Measurements from ENCODE around the gene MTMR6. TPM values are rescaled to one million over a fixed set of nuclear protein-coding genes. Genes with fewer than 3 reads are reported as not detected.

Gene MTMR6
- total RNA-seq, 4 donors from 2014 or later = 10.6 to 15.9 (median 14.3) TPM

- no peak overlapping the region for H3K4me3 ChIP-seq (ENCODE audit: low read depth, poor library complexity, severe bottlenecking)
- 70 to 78% methylated on average over 2 of the region's 2 CpGs for WGBS, 2 donors
- no peak for DNase-seq (ENCODE audit: low spot score in 2 of 2)
- TF ChIP-seq CTCF (IDR thresholded peaks at IDR 0.05) = no peak
- TF ChIP-seq POLR2A (IDR thresholded peaks at IDR 0.05) = no peak
- intact Hi-C loops (cut with DNase I; ENCODE audit: low total_unique reads) = no loop called here
Observed at GRCh38 chr13:25288966-25289365, 1.7 kb upstream of the MTMR6 start.

- 5 to 7% methylated on average over 25 of the region's 25 CpGs for WGBS, 2 donors
- intact Hi-C loops (cut with DNase I; ENCODE audit: low total_unique reads) = no loop called here
- peak overlapping the region; percentile 80 for H3K4me3 ChIP-seq (ENCODE audit: low read depth, poor library complexity, severe bottlenecking)
- no peak for DNase-seq (ENCODE audit: low spot score in 2 of 2)
- TF ChIP-seq POLR2A (IDR thresholded peaks at IDR 0.05) (no peak), CTCF (IDR thresholded peaks at IDR 0.05) (no peak)
Observed at GRCh38 chr13:25286308-25286968, 850 bp downstream of the MTMR6 start.

GRCh38 chr13:25281935-25282332 lies 5.4 kb downstream of the MTMR6 start:
- no peak for TF ChIP-seq POLR2A (IDR thresholded peaks at IDR 0.05)
- TF ChIP-seq CTCF (IDR thresholded peaks at IDR 0.05) = no peak
- H3K4me3 ChIP-seq (ENCODE audit: low read depth, poor library complexity, severe bottlenecking) = no peak overlapping the region
- intact Hi-C loops (cut with DNase I; ENCODE audit: low total_unique reads) = no loop called here
- 100% methylated on average over 1 of the region's 1 CpG for WGBS, 2 donors
- DNase-seq (ENCODE audit: low spot score in 2 of 2) = no peak

GRCh38 chr13:25281193-25281934 lies 5.9 kb downstream of the MTMR6 start:
- intact Hi-C loops (cut with DNase I; ENCODE audit: low total_unique reads) = no loop called here
- 61 to 65% methylated on average over 4 of the region's 4 CpGs for WGBS, 2 donors
- DNase-seq (ENCODE audit: low spot score in 2 of 2) = no peak
- H3K4me3 ChIP-seq (ENCODE audit: low read depth, poor library complexity, severe bottlenecking) = no peak overlapping the region
- TF ChIP-seq POLR2A (IDR thresholded peaks at IDR 0.05) (no peak), CTCF (IDR thresholded peaks at IDR 0.05) (no peak)

- H3K4me3 ChIP-seq (ENCODE audit: low read depth, poor library complexity, severe bottlenecking) = no peak overlapping the region
- no peak for TF ChIP-seq POLR2A (IDR thresholded peaks at IDR 0.05)
- no peak for TF ChIP-seq CTCF (IDR thresholded peaks at IDR 0.05)
- no peak for DNase-seq (ENCODE audit: low spot score in 2 of 2)
- intact Hi-C loops (cut with DNase I; ENCODE audit: low total_unique reads) = no loop called here
Observed at GRCh38 chr13:25280396-25280795, 6.9 kb downstream of the MTMR6 start.
